HG03460 (cell line): ENCODE data around the gene STK10.

Source experiments
- ATAC-seq: cut with Tn5 transposase; IDR thresholded peaks from one replicate; pipeline ENCODE4 v1.9.1; 2021; ENCODE audit not compliant: unreplicated experiment

STK10 gene

GRCh38 chr5:172144931-172145869 lies 42.8 kb downstream of the STK10 start:
- no peak for ATAC-seq

- peak; percentile 63 for ATAC-seq
Measured at GRCh38 chr5:172144291-172144815, 43.7 kb downstream of the STK10 start.

DNA sequence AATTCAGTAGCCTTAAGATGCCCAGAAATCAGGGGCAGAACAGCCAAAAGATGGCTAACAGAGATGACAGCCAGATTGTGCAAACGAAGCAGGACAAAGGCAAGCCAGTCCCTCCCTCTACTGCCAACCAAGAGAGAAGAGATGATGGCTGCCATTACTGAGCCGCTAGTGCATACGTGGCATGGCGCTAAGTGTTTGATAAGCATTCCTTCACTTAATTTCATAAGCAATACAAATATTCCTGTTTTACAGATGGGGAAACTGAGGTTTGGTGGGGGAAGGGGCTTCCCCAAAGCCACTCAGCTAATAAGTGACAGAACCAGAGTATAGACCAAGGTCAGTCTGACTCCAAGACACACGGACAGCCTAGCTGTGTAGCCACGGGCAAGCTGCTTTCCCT lies 44.1 kb downstream of the STK10 start:
- no peak for ATAC-seq

- ATAC-seq = no peak
Measured at GRCh38 chr5:172142709-172143215, 45.3 kb downstream of the STK10 start.

DNA sequence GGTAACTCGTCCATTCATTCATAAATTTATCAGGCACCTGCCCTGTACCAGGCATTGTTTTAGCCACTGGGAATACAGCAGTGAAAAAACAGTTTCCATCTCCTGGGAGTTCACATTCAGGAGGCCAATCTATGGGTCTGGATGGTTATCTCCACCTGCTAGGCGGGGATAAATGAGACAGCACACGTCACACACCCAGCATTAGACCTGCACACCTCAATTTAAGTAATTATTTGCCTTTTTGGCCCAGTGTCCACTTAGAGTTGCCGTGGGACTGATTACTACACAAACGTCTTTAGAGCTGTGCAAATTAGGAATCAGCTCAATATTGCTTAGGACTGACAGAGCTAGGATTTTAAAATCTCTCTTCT lies 46.1 kb downstream of the STK10 start:
- no peak for ATAC-seq

GRCh38 chr5:172140866-172141265 lies 47.2 kb downstream of the STK10 start:
- no peak for ATAC-seq

DNA sequence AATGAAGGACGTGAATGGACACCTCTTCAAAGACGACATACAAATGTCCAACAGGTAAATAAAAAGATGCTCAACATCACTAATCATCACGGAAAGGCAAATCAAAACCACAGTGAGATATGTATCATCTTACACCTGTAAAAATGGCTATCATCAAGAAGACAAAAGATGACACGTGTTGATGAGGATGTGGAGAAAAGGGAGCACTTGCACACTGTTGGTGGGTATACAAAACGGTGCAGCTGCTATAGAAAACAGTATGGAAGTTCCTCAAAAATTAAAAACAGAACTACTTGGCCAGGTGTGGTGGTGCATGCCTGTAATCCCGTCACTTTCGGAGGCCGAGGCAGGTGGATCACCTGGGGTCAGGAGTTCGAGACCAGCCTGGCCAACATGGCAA lies 47.9 kb downstream of the STK10 start:
- ATAC-seq = no peak

DNA sequence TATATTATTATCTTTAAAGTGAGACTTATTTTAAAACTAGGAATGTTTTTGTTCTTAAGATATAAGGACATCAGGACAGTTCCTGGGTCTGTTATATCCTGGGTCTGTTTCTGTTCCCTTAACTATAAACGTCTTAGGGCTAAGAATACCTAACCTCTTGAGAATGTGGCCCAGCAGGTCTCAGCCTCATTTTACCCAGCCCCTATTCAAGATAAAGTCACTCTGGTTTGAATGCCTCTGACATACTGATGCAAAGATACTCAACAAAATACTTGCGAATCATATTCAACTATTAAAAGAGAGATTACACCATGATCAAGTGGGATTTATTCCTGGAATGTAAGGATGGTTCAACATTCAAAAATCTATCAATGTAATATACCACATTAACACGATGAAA lies 51.0 kb downstream of the STK10 start:
- no peak for ATAC-seq

- ATAC-seq = no peak
Measured at GRCh38 chr5:172133359-172134029, 54.5 kb downstream of the STK10 start.

- no peak for ATAC-seq
Measured at GRCh38 chr5:172131690-172132089, 56.3 kb downstream of the STK10 start.

DNA sequence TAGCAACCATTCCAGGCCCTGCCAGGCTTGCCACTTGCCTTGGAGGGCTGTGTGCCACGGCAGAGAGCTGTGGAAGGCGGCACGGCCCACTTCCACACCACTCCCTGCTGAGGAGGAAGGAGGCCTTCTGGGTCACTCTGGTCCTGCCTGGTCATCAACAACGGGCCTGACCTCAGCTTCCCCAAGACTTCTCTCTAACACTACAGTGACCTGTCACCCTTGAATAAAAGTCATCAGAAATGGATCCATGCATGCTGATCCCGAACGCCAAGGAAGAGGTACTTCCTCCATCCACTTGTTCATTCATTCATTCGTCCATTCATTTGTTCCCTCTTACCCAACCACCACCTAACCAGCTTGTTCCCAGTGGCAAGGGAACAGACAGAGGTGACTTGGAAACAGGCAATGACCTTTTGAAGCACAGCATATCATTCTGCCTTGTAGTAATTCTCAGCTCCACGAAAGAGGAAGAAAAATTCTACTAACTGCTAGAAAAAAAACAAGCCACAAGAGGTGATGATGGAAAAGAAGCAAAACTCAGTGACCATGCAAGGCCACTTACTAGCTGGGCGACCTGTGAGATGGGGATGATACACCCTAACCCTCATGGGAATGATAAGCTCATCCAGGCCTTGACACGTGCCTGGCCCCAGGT lies 58.6 kb downstream of the STK10 start:
- ATAC-seq = no peak

GRCh38 chr5:172127581-172127980 lies 60.4 kb downstream of the STK10 start:
- no peak for ATAC-seq

GRCh38 chr5:172123269-172123692 lies 64.7 kb downstream of the STK10 start:
- no peak for ATAC-seq

GRCh38 chr5:172119921-172120688 lies 67.9 kb downstream of the STK10 start:
- ATAC-seq = no peak

- no peak for ATAC-seq
Measured at GRCh38 chr5:172118891-172119290, 69.1 kb downstream of the STK10 start.

DNA sequence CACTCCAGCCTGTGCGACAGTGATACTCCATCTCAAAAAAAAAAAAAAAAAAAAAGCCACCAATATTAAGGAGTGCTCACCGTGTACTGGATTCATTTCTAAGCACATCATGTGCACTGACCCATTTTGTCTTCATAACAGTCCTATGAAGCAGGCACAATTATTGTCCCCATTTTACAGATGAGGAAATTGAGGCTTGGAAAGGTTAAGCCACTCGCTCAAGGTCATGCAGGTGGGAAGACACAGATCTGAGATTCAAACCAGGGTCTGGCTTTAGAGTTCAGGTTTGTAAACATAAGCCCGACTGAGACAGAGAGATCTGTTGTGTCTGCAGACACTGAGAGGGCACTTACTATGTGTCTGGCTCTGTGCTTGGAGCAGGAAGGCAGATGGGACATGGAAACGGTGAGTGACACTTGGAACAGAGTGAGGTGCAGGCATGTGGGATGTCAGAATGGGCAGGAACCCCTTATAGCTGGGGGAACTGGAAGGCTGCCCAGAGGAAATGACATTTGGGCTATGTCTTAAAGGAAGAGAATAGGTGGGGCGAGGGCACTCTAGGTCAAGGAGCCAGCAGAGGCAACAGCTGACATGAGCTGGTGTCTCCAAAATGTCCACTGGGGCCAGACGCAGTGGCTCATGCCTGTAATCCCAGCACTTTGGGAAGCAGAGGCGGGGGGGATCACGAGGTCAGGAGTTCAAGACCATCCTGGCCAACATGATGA lies 69.9 kb downstream of the STK10 start:
- no peak for ATAC-seq

GRCh38 chr5:172115541-172115982 lies 72.5 kb downstream of the STK10 start:
- no peak for ATAC-seq

- ATAC-seq = peak; percentile 54
Measured at GRCh38 chr5:172114875-172115422, 73.1 kb downstream of the STK10 start.

DNA sequence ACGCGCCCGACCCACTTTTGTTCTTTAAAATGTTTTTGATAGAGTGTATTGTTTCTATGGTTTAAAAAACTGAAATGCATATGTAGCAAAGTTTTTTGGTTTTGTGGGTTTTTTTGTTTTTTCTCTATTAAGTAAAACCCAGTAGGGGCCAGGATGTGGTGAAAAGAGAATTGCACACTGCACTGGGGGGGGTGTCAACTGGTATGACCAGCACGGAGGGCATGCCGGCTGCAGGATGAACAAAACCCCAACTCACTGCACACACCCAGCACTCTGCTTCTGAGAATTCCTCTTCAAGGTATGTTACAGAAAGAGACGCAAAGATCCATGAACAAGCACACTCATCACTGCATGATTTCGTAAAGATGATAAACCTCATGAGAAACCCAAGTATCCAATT lies 75.0 kb downstream of the STK10 start:
- ATAC-seq = no peak

GRCh38 chr5:172111852-172112225 lies 76.2 kb downstream of the STK10 start:
- no peak for ATAC-seq
